Erythroblast (primary cell): ENCODE data around the gene ARID1B.

Experiments used
- GATA1 ChIP-seq: IDR thresholded peaks from 2 replicates; pipeline ENCODE4 v1.6.1; 2011; ENCODE audit warnings: low read depth, mild to moderate bottlenecking, control low read depth, low read length, moderate library complexity
- POLR2A ChIP-seq: IDR thresholded peaks from 2 replicates; pipeline ENCODE4 v1.6.1; 2011; ENCODE audit warnings: mild to moderate bottlenecking, low read length

DNA sequence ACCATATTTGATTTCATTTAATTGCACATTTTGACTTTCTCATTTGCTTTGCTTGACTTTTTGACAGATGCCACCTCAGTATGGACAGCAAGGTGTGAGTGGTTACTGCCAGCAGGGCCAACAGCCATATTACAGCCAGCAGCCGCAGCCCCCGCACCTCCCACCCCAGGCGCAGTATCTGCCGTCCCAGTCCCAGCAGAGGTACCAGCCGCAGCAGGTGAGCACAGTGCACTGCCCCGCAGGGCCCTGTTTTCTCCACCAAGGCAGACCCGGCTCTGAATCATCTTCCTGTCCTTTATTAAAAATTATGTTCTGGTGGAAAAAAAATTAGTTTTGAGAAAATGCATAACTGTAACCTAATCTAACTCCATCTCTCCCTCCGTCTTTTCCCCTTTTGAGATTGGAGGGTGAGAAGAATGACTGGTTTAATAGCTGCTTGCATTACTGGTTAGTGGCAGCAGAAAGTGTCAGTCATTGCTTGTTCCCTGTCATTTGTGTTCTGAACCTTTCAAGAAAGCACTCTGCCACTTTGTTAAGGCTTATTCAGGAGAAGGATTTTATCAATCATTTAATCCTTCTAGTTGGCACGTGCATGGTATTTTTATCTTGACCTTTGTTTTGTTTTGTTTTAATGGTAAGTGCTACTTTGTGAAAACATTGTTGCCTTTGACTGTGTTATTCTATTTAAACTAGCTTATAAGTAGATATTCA is 124.3 kb downstream of the ARID1B start:
- no peak for TF ChIP-seq POLR2A
- no peak for TF ChIP-seq GATA1
